GM20431 (cell line): ENCODE measurements around the gene HABP4.

Experiments used
- in situ Hi-C: fragments of 300-500 bp; cut with MseI, MboI; formaldehyde crosslinking; loops from one replicate; pipeline ENCODE4 v1.15.0; 2020; ENCODE audit warnings: low sequenced_read_pairs; ENCODE audit not compliant: unreplicated experiment

Gene HABP4, protein sequence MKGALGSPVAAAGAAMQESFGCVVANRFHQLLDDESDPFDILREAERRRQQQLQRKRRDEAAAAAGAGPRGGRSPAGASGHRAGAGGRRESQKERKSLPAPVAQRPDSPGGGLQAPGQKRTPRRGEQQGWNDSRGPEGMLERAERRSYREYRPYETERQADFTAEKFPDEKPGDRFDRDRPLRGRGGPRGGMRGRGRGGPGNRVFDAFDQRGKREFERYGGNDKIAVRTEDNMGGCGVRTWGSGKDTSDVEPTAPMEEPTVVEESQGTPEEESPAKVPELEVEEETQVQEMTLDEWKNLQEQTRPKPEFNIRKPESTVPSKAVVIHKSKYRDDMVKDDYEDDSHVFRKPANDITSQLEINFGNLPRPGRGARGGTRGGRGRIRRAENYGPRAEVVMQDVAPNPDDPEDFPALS

DNA sequence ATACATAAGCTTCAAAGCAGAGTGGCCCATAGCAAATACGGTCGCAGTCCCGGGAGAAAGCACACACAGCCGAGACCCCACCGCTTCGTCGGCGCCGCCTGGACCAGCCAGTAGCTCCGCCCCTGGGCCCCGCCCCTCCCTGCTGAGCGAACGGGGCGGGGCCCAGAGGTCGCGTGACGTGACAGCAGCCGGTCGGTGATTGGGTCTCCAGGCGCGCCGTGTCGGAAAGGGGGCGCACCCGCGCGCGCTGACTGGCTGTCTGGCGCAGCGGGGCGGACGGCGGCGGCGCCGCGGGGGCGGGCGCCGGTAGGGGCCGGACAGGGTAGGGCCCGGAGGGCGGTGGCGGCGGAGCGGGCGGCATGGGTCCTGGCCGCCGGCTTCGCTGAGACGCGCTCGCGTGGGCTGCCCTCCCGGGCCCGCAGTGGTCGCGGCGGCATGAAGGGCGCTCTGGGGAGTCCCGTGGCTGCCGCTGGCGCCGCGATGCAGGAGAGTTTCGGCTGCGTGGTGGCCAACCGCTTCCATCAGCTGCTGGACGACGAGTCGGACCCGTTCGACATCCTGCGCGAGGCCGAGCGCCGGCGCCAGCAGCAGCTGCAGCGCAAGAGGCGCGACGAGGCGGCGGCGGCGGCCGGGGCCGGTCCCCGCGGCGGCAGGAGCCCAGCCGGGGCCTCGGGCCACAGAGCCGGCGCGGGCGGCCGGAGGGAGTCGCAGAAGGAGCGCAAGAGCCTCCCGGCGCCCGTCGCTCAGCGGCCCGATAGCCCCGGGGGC, at the start of gene HABP4:
TSS of gene HABP4 (plus strand) at position 325 of the 768 bp plus-strand sequence. CDS start at position 436, 111 bp downstream.
- in situ Hi-C loops, result loop anchor here (25.0 kb wide), 1 partner anchor 212 kb away; the partner anchor contains the start of gene PRXL2C

DNA sequence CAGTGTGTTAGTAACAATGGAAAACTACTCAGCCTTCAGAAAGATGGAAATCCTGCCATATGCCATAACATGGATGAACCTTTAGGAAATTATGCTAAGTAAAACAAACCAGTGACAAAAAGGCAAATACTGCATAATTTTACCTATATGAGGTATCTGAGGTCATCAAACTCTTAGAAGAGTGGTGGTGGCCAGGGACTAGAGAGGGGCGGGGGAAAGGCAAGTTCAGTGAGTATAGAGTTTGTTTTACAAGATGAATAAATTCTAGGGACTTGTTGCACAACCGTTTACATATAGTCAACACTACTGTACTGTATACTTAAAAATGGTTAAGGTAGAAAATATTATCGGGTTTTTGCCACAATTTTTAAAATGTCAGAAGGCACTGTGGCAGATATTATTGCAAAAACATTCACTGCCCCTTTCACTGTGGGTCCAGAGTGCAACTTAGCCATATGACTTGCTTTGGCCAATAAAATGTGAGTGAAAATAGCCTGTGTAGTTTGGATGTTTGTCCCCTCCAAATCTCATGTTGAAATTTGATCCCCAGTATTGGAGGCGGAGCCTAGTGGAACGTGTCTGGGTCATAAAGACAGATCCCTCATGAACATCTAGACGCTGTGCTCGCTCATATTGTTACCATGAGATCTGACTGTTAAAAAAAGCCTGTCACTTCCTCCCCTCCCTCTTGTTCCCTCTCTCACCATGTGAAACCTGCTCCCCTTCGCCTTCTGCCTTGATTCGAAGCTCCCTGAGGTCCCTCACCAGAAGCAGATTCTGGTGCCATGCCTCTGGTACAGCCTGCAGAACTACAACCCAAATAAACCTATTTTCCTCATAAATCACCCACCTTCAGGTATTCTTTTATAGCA, 41.3 kb upstream of the HABP4 start:
- in situ Hi-C loops, result no loop called here

DNA sequence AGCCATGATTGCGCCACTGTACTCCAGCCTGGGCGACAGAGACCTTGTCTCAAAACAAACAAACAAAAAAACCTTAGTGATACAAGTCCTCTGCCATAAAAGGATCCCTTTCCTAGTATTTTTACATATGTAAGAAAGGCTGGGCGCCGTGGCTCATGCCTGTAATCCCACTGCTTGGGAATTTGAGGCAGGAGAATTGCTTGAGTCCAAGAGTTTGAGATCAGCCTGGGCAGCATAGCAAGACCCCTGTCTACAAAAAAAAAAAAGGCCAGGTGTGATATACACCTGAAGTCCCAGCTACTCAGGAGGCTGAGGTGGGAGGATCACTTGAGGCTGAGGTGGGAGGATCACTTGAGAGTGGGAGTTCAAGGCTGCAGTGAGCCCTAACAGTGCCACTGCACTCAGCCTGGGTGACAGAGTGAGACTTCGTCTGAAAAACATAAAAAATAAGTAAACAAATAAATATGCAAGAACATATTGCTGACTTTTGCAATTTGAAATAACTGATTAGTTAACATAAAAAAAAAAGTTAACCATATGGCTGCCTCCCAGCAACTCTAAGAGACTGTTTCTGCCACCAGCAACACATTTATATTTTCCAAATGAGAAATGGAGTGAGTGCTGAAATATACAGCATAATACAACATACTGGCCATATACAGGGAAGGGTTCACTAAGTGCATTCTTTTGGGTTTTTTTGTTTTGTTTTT, 38.7 kb upstream of the HABP4 start:
- in situ Hi-C loops, result no loop called here

DNA sequence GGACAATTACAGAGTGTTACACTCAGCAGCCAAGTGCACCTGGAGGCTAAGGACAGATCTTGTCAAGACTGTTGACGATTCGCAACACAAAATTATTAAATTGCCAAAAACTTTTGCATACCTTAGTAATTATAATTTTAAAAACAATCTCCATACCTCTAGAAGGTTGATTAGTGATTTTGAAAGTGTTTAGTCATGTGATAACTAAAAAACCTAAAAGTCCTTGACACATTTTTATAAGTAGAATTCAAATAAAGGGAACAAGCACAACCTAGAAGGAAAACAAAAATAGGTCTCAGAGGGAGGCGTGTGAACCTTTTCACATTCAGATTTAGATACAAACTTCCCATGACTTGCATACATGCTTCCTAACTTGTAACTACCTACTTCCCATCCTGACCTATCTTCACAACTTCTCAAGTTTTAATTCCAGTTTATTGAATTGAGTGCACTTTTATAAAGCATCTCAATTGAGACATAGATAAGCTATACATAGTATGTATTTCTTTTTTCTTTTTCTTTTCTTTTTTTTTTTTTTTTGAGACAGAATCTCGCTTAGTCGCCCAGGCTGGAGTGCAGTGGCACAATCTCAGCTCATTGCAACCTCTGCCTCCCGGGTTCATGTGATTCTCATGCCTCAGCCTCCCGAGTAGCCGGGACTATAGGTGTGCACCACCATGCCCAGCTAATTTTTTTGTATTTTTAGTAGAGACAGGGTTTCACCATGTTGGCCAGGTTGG, 37.6 kb upstream of the HABP4 start:
- in situ Hi-C loops, result no loop called here

DNA sequence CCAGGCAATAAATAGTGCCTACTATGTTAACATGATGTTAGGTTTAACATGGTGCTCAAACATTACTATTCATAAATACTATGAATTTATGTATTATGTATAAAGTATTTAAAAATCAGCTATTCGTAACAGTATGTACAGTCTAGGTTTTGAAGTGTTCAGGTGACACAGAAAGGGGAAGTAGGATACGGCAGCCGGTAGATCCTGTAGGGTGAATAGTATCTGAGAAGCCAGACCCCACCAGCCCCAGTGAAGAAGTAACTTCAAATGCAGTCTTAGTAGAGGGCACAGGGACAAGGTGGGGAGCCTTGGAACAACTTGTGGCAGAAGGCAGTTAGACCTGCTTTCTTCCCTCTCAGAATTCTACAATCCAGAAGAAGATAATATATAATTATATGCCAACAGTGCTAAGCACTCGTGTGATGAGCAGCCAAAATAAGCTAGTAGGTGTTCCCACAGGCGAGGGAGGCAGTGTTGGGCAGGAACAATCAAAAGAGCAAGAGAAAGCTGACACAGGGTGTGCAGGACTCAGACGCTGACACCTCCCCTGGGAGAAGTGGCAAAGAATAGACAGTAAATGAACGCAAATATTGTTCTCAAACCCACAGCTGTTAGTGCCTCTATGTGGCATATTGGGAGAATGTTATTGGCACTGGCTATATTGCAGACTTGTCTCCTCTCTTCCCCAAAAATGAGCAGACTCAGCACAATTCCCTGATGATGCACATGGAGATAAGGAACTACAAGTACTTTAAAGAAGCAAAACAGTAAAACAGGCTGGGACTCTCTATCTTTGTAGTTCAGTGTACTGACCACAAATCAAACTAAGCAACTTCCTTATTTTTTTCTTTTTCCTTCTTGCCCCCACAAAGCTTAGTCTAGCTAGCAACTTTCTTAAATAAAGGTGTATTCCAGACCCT, 36.4 kb upstream of the HABP4 start:
- in situ Hi-C loops, result no loop called here

DNA sequence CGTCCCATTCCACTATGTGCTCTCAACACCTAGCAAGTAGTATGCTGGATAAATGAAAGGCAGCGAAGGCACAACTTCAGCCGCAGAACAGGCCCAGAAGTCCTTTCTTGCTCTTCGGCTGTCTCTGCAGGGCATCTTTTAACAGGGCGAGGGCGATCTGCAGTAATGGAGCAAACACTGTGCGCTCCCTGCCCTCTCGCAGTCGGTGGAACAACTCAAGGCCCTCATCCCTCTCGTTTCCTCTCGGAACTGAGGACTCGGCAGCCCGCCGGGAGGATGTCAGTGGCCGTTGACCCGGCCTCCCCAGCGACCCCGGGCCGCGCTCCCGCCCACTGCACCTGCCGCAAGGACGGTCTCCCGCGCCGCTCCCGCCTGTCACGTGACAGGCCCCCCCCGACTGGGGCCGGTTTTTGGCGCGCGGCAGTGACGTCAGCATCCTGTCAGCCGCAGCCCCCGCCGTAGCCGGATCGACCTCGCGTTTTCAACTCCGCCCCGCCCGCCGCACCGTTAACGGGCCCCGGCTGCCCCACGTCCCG, 32.9 kb upstream of the HABP4 start:
- in situ Hi-C loops, result no loop called here

DNA sequence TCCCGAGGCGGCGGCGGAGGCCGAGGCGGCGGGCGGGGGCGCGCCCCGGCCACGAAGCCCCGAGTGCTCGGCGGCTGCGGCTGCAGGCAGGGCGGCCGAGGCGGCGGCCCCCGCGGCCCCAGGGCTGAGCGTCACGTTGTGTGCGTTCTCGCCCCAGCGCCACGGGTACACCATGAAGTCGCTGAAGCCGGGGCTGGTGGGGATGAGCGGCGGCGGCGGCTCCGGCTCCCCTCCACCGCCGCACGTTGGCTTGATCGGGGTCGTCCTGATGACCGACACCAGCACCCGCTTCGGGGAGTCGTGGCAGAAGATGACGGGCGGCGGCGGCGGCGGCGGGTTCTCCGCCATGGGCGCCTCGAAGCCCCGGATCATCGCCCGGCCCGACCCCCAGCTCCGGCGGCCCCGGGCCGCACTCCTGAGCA, 32.3 kb upstream of the HABP4 start:
- in situ Hi-C loops, result no loop called here

DNA sequence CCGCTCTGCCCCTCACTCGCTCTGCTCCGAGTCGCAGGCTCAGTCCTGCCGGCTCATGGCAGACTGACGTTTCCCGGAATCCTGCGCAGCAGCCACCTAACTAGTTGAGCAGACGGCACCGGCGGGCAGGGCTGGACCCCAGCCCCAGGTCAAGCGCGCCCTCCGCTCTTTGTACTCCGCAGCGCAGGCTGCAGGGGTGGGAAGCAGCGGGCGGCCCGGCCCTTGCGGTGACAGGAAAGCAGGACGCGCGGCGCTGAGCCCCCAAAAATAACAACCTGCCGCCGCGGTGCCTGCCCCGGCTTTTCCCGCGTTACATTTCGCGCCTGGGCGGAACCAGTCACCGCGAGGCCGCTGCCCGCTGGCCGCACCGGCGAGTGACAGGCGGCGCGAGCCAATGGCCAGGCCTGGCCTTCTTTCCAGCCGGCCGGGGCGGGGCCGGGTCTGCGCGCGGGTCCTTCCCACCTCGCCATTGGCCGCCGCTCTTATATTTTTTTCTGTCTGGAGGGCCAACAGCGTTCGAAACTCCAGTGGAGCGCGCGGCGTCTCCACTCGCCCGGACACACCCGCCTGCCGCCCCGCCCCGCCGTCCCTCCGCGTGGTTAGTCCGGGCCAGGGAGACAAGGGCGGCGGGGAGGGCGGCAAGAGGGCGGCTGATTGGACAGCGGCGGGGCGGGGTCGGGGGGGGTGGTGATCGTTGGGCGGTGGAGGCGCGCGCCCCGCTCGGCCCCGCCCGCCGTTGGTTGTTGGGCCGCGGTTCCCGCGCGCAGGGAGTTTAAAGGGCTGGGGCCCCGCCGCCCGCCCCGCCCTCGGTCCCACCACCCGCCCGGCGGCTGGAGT, 31.7 kb upstream of the HABP4 start, which contains the start of gene ZNF367:
TSS of gene ZNF367 (minus strand) at position 288 of the 837 bp plus-strand sequence. CDS start 338 bp downstream, outside the sequence.
- in situ Hi-C loops, result no loop called here

DNA sequence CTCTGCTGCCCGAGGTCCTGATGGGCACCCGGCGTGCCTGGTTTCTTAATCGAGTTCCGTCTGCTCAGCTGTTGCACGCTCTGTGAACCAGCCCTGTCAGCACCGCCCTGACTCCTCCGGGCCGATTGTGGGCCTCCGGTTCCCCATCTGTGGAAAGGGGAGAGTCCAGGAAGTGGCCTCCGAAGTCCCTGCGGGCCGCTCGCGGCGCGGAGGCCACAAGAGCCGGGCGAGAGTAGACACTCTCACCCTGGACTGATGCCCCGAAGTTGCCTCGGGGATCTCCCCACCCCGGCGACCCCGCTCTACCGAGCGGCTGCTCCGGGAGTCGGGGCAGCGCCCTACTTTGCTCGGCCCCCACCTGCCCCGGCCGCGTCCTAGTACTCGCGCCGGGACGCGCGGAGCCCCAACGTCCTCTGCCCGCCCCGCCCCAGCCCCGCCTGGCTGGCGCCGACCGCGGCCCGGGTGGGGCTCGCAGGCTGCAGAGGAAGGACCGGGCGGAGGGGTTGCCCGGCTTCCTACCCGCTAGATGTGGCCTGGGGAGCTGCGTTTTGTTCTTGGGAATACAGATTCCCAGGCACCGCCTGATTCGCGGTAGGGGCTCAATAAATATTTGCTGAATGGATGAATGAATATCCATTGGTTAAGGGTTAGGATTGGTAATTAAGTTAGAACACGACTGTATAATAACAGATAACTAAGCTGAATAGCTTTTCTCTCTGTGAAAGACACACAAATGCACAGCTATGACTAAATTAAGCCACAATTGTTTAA, 30.9 kb upstream of the HABP4 start:
- in situ Hi-C loops, result no loop called here

DNA sequence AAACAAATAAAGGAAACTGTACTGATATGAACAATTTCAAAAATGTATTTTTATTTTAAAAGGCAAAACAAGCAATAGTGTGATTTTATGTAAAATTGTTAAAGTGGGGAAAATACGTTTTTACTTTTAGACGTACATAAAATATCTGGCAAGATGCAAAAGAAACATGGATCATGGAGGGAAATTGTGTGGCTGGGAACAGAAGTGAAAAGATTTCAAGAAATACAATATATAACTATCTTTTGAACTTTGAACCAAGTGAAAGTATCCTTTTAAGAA, 30.3 kb upstream of the HABP4 start:
- in situ Hi-C loops, result no loop called here

DNA sequence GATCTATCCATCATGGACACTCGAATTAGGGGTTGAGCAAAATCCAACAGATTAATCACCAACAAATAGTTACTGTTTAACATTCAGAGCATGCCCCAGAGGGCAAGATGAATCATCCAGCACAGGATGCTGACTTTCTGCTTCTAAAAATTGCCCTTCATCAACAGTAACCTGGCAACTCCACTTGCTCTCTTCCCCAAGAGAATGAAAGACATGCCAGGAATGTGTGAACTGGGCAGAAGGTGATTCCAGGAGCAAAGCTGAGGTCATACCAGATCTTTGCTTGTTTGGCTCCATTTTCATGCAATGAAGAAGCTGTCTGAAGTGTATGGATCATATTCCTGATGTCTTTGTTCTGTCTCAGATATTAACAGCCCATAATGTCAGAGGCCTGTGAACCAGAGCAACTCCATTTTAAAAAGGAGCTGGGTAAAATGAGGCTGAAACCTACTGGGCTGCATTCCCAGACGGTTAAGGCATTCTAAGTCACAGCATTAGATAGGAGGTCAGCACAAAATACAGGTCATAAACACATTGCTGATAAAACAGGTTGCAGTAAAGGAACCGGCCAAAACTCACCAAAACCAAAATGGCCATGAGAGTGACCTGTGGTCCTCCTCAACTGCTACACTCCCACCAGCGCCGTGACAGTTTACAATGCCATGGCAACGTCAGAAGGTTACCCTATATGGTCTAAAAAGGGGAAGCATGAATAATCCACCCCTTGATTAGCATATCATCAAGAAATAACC, 29.3 kb upstream of the HABP4 start:
- in situ Hi-C loops, result no loop called here

DNA sequence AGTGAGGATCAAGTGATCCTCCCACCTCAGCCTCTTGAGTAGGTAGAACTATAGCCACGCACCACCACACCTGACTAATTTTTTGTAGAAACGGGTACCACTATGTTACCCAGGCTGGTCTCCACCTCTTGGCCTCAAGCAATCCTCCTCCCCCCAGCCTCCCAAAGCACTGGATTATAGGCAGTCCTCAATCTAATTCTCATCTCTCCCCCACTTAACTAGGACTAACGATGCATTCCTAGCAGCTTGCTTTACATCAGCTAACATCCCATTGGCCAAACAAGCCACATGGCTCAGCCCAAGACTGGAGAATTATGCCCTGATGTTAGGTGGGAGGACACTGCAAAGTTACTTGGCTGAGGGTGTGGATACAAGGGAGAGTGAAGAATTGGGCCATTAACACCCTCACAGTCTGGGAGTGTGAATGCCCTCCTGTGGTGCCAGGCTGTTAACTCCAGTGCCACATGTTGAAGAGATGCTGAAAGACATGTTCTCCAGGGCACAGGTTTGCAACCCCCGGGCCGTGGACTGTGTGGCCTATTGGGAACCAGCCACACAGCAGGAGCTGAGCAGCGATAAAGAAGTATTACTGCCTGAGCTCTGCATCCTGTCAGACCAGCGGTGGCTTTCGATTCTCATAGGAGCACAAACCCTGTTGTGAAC, 26.5 kb upstream of the HABP4 start:
- in situ Hi-C loops, result no loop called here

DNA sequence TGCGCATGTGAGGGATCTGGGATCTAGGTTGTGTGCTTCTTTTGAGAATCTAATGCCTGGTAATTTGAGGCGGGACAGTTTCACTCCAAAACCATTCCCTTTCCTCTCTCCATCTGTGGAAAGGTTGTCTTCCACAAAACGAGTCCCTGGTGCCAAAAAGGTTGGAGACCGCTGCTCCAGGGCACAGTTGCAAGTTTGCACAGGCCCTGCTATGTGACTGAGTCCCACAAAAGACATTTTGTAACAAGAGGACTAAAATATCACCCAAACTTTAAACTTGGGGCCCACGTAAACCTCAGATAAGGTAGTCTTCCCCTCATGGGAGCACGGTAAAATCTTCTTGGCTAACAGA, 26.0 kb upstream of the HABP4 start:
- in situ Hi-C loops, result no loop called here

DNA sequence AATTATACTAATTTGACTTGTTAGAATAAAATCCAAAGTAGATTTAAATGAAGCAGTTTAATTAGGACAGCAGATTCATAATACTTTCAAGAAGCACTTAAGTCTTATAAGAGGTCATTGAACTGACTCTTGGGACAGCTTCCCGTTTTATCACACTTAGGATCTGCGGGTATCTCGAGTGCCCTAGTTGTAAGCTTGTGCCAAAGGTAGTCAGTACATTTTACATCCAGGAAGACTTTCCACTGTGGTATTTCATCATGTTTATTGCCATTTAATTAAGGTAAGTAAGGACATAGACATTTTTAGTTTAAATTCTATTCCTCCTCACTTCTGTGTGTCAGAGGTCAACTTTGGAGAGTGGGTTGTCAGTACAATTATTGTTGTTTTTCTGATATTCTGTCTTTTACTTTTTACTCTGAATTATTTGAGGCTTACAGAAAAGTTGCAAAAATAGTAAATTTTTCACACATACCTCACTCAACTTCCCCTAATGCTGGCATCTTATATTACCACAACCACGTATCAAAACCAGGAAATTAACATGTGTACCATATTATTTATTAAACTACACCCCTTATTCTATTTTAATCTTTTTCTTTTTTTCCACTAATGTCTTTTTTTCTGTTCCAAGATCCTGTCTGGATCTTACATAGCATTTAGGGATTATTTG, 24.3 kb upstream of the HABP4 start:
- in situ Hi-C loops, result loop anchor here (25.0 kb wide), 1 partner anchor 237 kb away; the partner anchor contains the start of gene PRXL2C
